Cardiac atrium fibroblast (primary cell): ENCODE results near the gene PFAS. TPM values are rescaled to one million over a fixed set of nuclear protein-coding genes. Genes with fewer than 3 reads are reported as not detected.

Experiments
- total RNA-seq: library from RNA; depleted of rRNA; stranded (reverse); fragments of >200 nt; gene quantifications from 2 replicates; pipeline ENCODE4 v1.2.3, GENCODE V29; 2015

PFAS gene
- 16.4 and 26.9 TPM in 2 replicates for total RNA-seq

DNA sequence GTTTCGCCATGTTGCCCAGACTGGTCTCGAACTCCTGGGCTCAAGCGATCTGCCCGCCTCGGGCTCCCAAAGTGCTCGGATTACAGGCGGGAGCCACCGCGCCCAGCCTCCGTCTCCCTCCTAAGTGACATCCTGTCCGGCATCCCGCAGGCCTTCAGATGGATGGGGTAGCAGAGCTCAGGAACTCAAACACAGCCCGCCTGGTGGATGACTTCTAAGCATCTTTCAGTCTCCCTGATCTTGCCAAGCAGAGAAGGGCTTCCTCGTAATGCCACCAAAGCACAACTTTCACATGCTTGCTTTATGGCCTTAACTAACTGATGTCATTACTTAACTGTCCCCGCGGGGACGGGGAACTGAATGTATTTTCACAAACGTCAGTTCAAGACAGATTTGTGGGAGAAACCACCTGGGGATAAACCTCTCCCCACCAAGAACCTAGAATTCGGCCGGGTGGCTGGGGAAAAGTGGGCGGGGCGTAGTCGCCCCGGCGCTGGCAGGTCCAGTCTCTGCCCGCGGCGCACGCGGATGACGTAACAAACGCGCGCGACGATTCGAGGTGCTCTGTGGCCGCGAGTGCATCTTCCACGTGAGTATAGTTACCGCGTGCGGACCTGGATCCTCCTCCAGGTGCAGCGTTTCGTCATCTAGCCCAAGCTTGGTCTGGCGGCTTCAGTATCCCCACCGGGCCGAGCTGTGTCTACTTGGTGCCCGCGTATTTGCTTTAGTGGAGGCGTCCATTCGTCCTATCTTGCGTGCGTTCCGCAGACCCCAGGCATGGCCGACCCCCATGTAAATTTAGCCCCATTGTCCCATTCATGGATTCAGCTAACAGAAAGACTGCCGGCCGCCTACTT lies at the start of gene PFAS:
Gene PFAS (plus strand): TSS at position 539 of the 857 bp plus-strand sequence. CDS start 4,649 bp downstream, outside the sequence.

DNA sequence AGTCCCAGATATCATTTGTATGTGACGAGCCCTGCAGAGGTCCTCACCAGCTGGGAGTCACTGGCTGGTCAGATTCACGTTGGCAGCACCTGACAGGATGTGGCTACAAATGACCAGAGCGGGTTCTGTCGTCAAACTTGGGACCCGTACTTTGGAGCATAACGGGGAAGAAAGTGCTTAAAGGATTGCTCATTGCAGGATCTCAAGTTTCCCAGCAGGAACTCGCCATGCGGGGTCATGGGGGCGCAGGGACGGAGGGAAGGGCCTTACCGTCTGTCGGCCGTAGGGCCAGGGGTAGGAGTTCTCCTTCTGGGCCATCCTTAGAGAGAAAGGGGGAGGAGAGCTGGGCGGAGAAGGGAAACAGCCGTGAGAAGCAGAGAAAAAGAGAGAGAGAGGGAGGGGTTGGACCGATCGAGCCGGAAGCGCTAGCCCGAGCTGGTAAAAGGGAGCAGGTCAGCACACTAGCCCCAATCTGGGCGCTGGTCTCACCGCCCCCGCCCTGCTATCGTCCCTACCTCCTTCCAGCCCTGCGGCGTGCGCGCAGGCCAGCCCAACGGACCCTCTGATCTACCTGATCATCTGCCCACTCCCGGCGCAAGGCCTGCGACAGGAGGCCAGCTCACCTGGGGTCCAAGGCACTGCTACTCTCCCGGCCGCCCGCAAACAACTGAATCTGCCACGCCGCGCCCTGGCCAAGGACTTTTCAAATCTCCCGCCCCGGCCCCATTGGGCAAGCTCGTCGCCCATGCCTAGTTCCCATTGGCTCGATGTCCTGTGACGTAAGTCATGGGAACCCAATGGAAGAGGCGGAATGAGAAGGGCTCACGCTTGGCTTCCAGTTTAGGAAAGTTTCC lies 39.0 kb upstream of the PFAS start, which contains the start of gene AURKB:
Gene AURKB (minus strand): TSS at position 669 of the 854 bp plus-strand sequence. CDS start 351 bp downstream, at position 318.

GRCh38 chr17:8288336-8289102 lies 39.4 kb downstream of the PFAS start, which contains the start of gene RANGRF:
RANGRF (plus strand) TSS chr17:8288670; CDS start chr17:8288789, 119 bp downstream.

Other genes with a start within 250 kb of the PFAS start
- not detected in 2 replicates for gene GUCY2D, start 246.7 kb upstream of the PFAS start, total RNA-seq
- gene ALOX15B, start 210.2 kb upstream of the PFAS start, total RNA-seq: 0.16 and 0.36 TPM in 2 replicates
- not detected in 2 replicates for gene ALOX12B, start 161.6 kb upstream of the PFAS start, total RNA-seq
- gene ALOXE3, start 130.8 kb upstream of the PFAS start, total RNA-seq: not detected in 2 replicates
- gene HES7, start 125.2 kb upstream of the PFAS start, total RNA-seq: not detected in 2 replicates
- gene PER1, start 96.9 kb upstream of the PFAS start, total RNA-seq: 30.0 and 61.0 TPM in 2 replicates
- gene VAMP2, start 86.3 kb upstream of the PFAS start, total RNA-seq: 3.9 and 8.5 TPM in 2 replicates
- gene TMEM107, start 72.9 kb upstream of the PFAS start, total RNA-seq: 16.8 and 24.0 TPM in 2 replicates
- 4.2 and 9.4 TPM in 2 replicates for gene BORCS6, start 59.1 kb upstream of the PFAS start, total RNA-seq
- 7.0 and 10.3 TPM in 2 replicates for gene AURKB, start 38.7 kb upstream of the PFAS start, total RNA-seq
- gene CTC1, start 1.2 kb upstream of the PFAS start, total RNA-seq: 2.3 and 5.0 TPM in 2 replicates
- gene RANGRF, start 39.4 kb downstream of the PFAS start, total RNA-seq: 15.0 and 16.5 TPM in 2 replicates
- gene SLC25A35, start 46.1 kb downstream of the PFAS start, total RNA-seq: 0.16 and 1.3 TPM in 2 replicates
- 0.36 and 4.1 TPM in 2 replicates for gene ARHGEF15, start 61.0 kb downstream of the PFAS start, total RNA-seq
- not detected in 2 replicates for gene ODF4, start 90.6 kb downstream of the PFAS start, total RNA-seq
- gene RPL26, start 133.9 kb downstream of the PFAS start, total RNA-seq: 3,787 and 4,331 TPM in 2 replicates
- not detected in 2 replicates for gene RNF222, start 148.5 kb downstream of the PFAS start, total RNA-seq
- 74.5 and 79.3 TPM in 2 replicates for gene NDEL1, start 186.6 kb downstream of the PFAS start, total RNA-seq